B cell (primary cell): ENCODE results near the gene KLF11.
A peak's percentile ranks its signal among the peaks of the same experiment; 100 is the strongest.

Experiments
- CTCF ChIP-seq: fragments of 200-600 bp; IDR thresholded peaks from one replicate; pipeline ENCODE4 v1.8.0; 2022; ENCODE audit warnings: antibody characterized with exemption, mild to moderate bottlenecking
- EZH2 ChIP-seq: IDR thresholded peaks from 2 replicates; pipeline ENCODE4 v1.6.1; 2012; ENCODE audit warnings: borderline replicate concordance, low read depth, mild to moderate bottlenecking, moderate library complexity, low read length; ENCODE audit not compliant: insufficient read depth, poor library complexity, severe bottlenecking

GRCh38 chr2:10097352-10098148, 54.2 kb downstream of the KLF11 start:
- TF ChIP-seq CTCF, result peak; percentile 85
- no peak for TF ChIP-seq EZH2
